Measurements from ENCODE around the gene ADGRL3.
"Not testable (repeated sequence)": the region's sequence is repeated elsewhere in the genome, so short reads cannot be mapped to it uniquely, and the experiment has no call there.

ADGRL3 gene

DNA sequence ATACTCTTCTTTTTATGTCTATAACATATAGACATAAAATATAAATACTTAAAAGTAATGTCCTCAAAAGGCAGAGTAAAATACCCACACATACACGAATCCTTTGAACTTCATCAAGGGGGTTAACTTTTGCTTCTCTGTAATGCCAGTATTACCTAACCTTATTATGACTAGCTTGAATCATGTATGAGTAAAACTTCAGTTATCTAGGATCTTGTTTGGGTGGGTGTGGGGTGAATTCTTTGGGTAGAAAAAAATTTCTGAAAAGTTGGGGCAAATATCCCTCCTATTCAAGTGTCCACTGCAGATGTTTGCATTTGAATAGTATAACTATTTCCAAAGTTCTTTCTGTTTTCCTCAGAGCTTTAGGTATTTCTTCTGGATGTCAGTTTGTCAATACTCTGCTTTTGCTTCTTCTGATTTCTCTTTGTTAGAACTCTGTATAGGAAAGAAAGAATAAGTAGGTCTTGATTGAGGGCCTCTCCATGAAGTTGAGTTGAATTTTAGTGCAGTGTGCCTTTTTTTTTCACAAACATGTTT is 173.8 kb downstream of the ADGRL3 start:
- DNase-seq: no peak

DNA sequence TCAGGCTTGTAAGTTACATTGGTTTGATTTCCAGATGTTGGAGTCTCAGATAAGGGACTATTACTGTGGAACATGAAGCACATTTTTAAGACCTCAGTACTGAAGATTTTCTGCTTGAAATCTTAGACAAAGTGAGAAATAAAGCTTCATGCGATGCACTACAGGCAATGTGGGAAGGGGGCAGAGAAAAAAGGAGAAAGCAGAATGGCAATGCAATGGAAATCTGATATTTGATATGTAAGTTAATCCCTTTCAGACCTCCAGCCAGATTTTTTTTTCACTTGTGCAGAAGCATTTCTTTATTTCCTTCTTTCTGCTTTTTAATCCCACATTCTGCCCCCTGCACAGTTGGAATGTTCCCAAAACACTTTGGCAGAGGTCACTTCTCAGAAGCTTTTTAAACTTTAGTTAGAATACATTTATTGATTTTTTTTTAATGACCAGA is 174.3 kb downstream of the ADGRL3 start:
- no peak for DNase-seq

- no peak for DNase-seq
Observed at GRCh38 chr4:61375301-61375700, 175.2 kb downstream of the ADGRL3 start.

DNA sequence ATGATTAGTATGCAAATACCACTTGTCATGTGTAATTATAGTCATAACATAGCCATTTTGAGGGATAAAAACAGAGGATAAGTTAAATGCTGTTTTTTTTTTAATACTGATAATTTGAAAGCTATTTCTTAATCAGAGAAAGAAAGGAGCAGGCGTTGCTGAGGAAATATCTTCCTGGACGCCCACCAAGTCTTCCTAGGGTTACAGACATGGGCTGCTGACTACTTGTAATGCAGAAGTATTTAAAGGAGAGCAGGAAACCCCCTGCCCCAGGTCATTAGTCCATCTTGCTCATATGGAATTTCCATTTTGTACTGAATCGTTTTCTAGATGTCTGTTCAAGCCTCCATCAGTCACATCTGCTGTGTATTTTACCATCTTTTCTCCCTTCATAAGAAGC is 176.2 kb downstream of the ADGRL3 start:
- DNase-seq: no peak

- no peak for DNase-seq
Observed at GRCh38 chr4:61379406-61379805, 179.3 kb downstream of the ADGRL3 start.

DNA sequence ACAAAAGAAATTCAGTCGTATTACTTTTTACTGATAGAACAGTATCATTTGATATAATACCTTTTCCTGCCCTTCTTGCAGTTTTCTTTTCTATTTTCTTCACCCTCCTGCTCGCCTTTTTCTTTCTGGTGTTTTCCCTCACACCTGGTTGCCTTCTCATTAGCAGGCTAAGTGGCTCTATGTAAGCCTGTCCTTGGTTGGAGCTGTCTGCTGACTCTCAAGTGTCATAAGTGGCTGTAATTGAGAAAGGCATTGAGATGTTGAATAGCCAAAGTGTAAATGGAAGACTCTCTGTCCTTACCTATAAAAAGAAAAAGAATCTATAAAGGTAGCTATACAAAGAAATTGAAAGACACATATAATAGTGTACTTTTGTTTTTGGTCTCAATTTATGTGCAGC is 180.7 kb downstream of the ADGRL3 start:
- DNase-seq: no peak

GRCh38 chr4:61385256-61385655 is 185.1 kb downstream of the ADGRL3 start:
- DNase-seq: no peak

- DNase-seq: not testable (repeated sequence)
Observed at GRCh38 chr4:61387372-61387771, 187.2 kb downstream of the ADGRL3 start.

DNA sequence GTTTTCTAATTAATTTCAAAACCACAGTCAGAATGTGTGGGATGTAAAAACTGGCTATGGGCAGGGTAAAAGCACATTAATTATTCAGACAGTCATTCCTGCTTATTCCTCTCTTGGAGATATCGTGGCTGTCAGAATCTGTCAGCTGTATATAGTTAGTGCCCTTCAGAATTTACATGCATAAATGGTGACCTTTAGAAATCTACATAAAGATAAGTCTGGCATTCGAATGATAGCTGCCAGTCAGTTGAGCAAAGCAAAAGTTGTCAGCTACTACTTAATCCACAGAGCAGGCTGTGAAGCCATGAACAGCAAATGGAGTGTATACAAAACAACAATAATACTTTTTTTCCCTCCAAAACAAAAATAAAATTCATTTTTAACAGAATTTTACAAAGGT is 189.5 kb downstream of the ADGRL3 start:
- no peak for DNase-seq

DNA sequence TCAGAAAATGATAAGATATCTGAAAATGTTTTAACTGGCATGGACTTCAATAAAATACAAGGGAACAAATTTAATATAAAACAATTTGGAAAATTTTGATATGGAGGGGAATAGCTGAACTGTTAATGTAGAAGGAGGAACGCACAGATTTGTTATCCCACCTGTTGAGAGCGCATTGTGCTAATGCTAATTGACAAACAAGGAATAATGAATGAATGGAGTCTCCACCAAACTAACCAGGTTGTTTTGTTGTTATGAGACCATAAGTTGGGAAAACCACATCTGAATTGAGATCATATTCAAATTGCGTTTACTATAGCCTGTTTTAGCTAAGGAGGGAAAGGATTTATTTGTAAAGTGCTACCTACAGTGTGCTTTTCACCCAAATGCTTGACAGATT is 195.6 kb downstream of the ADGRL3 start:
- no peak for DNase-seq

GRCh38 chr4:61397174-61397573 is 197.0 kb downstream of the ADGRL3 start:
- peak; percentile 43 to 52 for DNase-seq

- no peak for DNase-seq
Observed at GRCh38 chr4:61400439-61401038, 200.4 kb downstream of the ADGRL3 start.

GRCh38 chr4:61401771-61402170 is 201.6 kb downstream of the ADGRL3 start:
- no peak for DNase-seq

- no peak for DNase-seq
Observed at GRCh38 chr4:61405307-61405706, 205.2 kb downstream of the ADGRL3 start.

DNA sequence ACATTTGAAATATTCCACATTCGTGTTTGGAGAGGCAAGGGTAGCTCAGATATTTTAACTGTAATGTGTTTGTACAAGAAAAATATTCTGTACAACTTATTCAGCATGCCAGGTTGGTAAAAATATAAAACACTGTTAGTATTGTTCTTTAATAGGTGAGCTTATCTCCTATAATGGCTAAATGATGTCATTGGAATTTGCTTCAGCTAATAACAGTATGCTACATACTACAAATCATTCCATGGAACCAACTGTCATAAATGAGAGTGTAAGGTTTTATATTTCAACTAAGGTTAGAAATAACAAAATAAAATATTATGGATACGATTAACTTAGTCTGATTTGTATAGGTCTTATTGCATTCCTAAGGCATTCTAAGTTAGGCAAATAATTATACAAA is 206.6 kb downstream of the ADGRL3 start:
- DNase-seq: no peak

DNA sequence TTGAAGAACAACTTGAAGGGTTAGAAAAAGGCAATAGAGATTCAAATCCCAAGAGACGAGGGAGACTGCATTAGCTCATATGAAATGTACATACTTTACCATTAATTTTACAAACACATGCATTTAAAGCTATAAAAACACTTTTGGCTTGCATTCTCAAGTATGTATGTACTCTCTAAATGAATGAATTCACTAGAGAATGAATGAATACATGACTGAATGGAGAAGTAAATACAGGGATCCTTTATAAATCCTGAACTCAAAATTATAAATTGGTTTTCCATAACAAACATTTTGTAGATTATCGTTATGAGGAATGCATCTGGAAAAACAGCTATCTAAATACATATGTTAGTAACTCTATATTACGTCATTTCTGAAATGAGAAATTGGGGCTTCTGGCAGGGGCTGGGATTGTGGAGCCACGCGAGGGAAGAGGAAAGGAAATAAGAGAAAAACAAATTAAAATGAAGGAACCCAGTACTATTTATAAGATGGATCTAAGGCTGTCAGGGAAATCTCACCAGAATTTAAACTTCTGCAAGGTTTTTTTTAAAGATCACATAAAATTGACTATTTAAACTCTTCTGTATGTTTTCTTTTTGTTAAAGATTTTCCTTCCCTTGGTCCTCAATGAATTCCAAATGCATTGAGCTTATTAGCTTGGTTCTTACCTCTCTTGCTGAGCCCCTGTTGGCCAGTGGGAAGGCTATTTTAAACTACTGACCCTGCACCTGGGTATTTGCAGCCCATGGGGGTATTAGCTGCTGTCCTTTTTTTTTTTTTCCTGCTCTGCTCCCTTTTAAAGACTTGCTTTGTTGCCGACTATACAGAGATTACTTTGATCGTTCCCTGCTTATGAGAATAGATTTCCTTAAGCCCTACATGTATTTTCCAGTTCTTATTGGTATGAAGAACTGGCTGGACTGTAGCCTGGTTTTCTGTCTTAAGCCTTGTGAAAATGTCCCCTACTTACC is 207.8 kb downstream of the ADGRL3 start:
- no peak for DNase-seq

DNA sequence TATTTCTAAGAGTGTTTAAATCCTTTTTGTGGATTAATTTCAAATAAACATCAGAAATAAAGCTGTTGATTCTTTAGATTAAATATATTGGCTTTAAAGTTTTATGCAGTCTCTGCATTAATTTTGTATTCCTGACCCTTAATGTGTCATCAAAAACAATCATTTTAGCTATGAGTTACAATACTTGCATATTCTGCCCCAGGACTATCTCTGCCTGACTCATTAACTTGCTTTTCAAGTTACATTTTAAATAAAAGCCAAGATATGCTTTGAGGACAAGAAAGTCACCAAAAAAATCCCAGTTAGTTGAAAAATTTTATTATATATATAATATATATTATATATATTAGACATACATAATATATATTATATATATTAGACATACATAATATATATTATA is 208.7 kb downstream of the ADGRL3 start:
- DNase-seq: no peak

DNA sequence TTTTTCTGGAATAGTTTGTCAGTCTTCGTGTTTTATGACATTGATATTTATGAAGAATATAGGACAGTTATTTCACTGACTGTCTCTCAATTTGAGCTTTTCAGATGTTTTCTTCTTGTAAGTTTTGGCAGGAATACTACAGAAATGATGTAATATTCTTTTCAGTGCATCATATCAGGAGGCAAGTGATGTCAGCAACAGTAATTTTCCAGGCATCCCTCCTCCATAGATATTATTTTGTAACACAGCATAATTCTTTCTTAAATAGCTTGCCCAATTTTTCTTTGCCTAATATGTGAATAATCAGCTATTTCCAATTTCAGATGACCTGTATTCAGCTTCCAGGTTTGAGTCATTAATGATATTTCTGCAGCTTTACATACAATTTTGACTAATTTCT is 211.1 kb downstream of the ADGRL3 start:
- DNase-seq: no peak

DNA sequence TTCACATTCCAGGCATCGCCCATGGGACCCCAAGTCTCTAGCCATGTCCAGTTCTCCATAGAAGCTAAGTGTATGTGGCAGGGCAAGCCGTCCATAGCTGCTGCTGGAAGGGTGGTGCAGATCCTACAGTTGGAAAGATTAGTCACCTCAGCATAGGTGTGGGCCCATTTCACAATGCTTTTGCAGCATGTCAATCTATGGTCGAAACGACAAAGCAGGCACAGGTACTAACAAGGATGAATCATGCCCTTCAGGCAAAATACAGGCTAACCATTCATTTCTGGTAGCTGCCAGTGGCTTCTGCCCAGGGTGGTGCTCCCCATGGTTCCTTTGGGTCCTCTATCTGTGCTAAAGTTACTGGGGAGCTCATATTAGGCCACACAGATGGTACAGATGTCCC is 225.2 kb downstream of the ADGRL3 start:
- no peak for DNase-seq

- DNase-seq: no peak
Observed at GRCh38 chr4:61426229-61426628, 226.1 kb downstream of the ADGRL3 start.

GRCh38 chr4:61427099-61427817 is 227.1 kb downstream of the ADGRL3 start:
- DNase-seq: no peak

- DNase-seq: no peak
Observed at GRCh38 chr4:61427818-61428495, 227.8 kb downstream of the ADGRL3 start.

DNA sequence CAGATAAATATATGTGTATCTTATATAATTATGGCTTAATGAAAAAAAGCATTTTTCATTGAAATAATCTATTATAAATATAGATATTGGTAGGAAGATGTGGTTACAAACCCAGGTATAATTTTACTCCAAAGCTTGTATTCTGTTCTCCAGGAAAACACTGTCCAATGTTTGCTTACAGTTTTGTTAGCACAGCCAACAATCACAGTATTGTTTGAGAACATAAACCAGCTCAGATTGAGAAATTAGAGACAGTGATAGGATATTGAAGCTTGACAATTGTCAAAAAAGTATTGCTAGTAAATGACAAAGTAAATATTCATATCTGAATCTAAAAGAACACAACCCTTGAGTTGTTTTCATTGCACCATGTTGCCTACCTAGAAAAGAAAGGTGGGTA is 228.8 kb downstream of the ADGRL3 start:
- no peak for DNase-seq
